Measurements from ENCODE around the gene ITPKB. TPM values are rescaled to one million over a fixed set of nuclear protein-coding genes. Genes with fewer than 3 reads are reported as not detected.

ITPKB gene
- total RNA-seq, 1 experiment from 2014 or later: 17.7 TPM

- ChIA-PET CTCF (no interaction called here), POLR2A (ENCODE audit: unreplicated experiment) (no interaction called here)
- H3K4me1 ChIP-seq (ENCODE audit: insufficient read depth, low read length): no peaks in the 10 kb centered on the region
- no peak overlapping the region for H3K27ac ChIP-seq (ENCODE audit: low read length)
- TF ChIP-seq CTCF (conservative IDR thresholded peaks at IDR 0.05; ENCODE audit: low read depth, low read length) (no peak), EZH2 (IDR thresholded peaks at IDR 0.05; ENCODE audit: low read length, unreplicated experiment) (no peak), EZH2phosphoT487 (IDR thresholded peaks at IDR 0.05; ENCODE audit: borderline replicate concordance, low read length) (no peak)
- no peaks in the 10 kb centered on the region for H3K79me2 ChIP-seq (ENCODE audit: low read length)
- no peaks in the 10 kb centered on the region for H3K9me2 ChIP-seq (replicated peaks; ENCODE audit: low read length)
- H2AFZ ChIP-seq (ENCODE audit: low read length): no peak overlapping the region
- no peak overlapping the region for H3K4me2 ChIP-seq (ENCODE audit: low read length)
- no peak overlapping the region for H3K9ac ChIP-seq (ENCODE audit: low read length)
- BruUV-seq (replicated peaks): no TSS peak
- H3K4me3 ChIP-seq (ENCODE audit: low read length): no peak overlapping the region
- no peaks in the 10 kb centered on the region for H3K36me3 ChIP-seq (ENCODE audit: low read depth, low read length)
- H3F3A ChIP-seq (ENCODE audit: low read length, unreplicated experiment): no peaks in the 10 kb centered on the region
- no peaks in the 10 kb centered on the region for H4K20me1 ChIP-seq (ENCODE audit: low read length)
- intact Hi-C loops (cut with micrococcal nuclease): no loop called here
- no peak for ATAC-seq
- peak; percentile 34 for DNase-seq
- H3K9me3 ChIP-seq (ENCODE audit: low read length): no peaks in the 10 kb centered on the region
- peaks cover 41% of the 10 kb centered on the region for H3K27me3 ChIP-seq (ENCODE audit: low read length)
These were observed 140.6 kb downstream of the ITPKB start for GRCh38 chr1:226598455-226598849.

- Histone ChIP-seq H3K36me3 (ENCODE audit: low read depth, low read length) (no peaks in the 10 kb centered on the region), H2AFZ (ENCODE audit: low read length) (no peak overlapping the region), H3F3A (ENCODE audit: low read length, unreplicated experiment) (no peaks in the 10 kb centered on the region), H3K9me2 (replicated peaks; ENCODE audit: low read length) (no peaks in the 10 kb centered on the region), H3K27ac (ENCODE audit: low read length) (no peak overlapping the region), H3K4me2 (ENCODE audit: low read length) (no peak overlapping the region), H3K4me1 (ENCODE audit: insufficient read depth, low read length) (no peaks in the 10 kb centered on the region), H3K9me3 (ENCODE audit: low read length) (no peaks in the 10 kb centered on the region), H3K9ac (ENCODE audit: low read length) (no peak overlapping the region), H3K4me3 (ENCODE audit: low read length) (no peak overlapping the region), H3K27me3 (ENCODE audit: low read length) (peaks cover 45% of the 10 kb centered on the region), H4K20me1 (ENCODE audit: low read length) (no peaks in the 10 kb centered on the region), H3K79me2 (ENCODE audit: low read length) (no peaks in the 10 kb centered on the region)
- no peak for DNase-seq
- intact Hi-C loops (cut with micrococcal nuclease): no loop called here
- CTCF ChIA-PET: no interaction called here
- no TSS peak for BruUV-seq (replicated peaks)
- POLR2A ChIA-PET (ENCODE audit: unreplicated experiment): no interaction called here
- no peak for TF ChIP-seq CTCF (conservative IDR thresholded peaks at IDR 0.05; ENCODE audit: low read depth, low read length)
- ATAC-seq: no peak
These were observed 141.2 kb downstream of the ITPKB start for GRCh38 chr1:226597616-226598454.

GRCh38 chr1:226596531-226597165 is 142.4 kb downstream of the ITPKB start:
- H3K9me2 ChIP-seq (replicated peaks; ENCODE audit: low read length): no peaks in the 10 kb centered on the region
- ATAC-seq (no peak), DNase-seq (no peak)
- no peaks in the 10 kb centered on the region for H3K36me3 ChIP-seq (ENCODE audit: low read depth, low read length)
- CTCF ChIA-PET: interaction anchor here (0.6 kb wide), 1 partner anchor 48 kb away, joined by 7 read pairs; no protein-coding TSS in a partner anchor
- POLR2A ChIA-PET (ENCODE audit: unreplicated experiment): no interaction called here
- no peak overlapping the region for H3K4me2 ChIP-seq (ENCODE audit: low read length)
- no peaks in the 10 kb centered on the region for H3K9me3 ChIP-seq (ENCODE audit: low read length)
- no peak overlapping the region for H3K9ac ChIP-seq (ENCODE audit: low read length)
- no peaks in the 10 kb centered on the region for H4K20me1 ChIP-seq (ENCODE audit: low read length)
- H2AFZ ChIP-seq (ENCODE audit: low read length): no peak overlapping the region
- no peak overlapping the region for H3K27ac ChIP-seq (ENCODE audit: low read length)
- peaks cover 45% of the 10 kb centered on the region for H3K27me3 ChIP-seq (ENCODE audit: low read length)
- intact Hi-C loops (cut with micrococcal nuclease): no loop called here
- no peaks in the 10 kb centered on the region for H3K79me2 ChIP-seq (ENCODE audit: low read length)
- no peak overlapping the region for H3K4me3 ChIP-seq (ENCODE audit: low read length)
- TF ChIP-seq CTCF (conservative IDR thresholded peaks at IDR 0.05; ENCODE audit: low read depth, low read length) (peak; percentile 31; the same call in 1 of the 2 replicates), EZH2phosphoT487 (IDR thresholded peaks at IDR 0.05; ENCODE audit: borderline replicate concordance, low read length) (no peak), EZH2 (IDR thresholded peaks at IDR 0.05; ENCODE audit: low read length, unreplicated experiment) (no peak)
- no peaks in the 10 kb centered on the region for H3F3A ChIP-seq (ENCODE audit: low read length, unreplicated experiment)
- no TSS peak for BruUV-seq (replicated peaks)
- H3K4me1 ChIP-seq (ENCODE audit: insufficient read depth, low read length): no peaks in the 10 kb centered on the region

Measured in PC-3 (cell line).